ENCODE data around the gene KCTD7. TPM values are rescaled to one million over a fixed set of nuclear protein-coding genes. Genes with fewer than 3 reads are reported as not detected.
"Not testable (repeated sequence)": the region's sequence is repeated elsewhere in the genome, so short reads cannot be mapped to it uniquely, and the experiment has no call there.

KCTD7 gene
- 10 to 100 TPM; 12.2 to 14.9 TPM for total RNA-seq

DNA sequence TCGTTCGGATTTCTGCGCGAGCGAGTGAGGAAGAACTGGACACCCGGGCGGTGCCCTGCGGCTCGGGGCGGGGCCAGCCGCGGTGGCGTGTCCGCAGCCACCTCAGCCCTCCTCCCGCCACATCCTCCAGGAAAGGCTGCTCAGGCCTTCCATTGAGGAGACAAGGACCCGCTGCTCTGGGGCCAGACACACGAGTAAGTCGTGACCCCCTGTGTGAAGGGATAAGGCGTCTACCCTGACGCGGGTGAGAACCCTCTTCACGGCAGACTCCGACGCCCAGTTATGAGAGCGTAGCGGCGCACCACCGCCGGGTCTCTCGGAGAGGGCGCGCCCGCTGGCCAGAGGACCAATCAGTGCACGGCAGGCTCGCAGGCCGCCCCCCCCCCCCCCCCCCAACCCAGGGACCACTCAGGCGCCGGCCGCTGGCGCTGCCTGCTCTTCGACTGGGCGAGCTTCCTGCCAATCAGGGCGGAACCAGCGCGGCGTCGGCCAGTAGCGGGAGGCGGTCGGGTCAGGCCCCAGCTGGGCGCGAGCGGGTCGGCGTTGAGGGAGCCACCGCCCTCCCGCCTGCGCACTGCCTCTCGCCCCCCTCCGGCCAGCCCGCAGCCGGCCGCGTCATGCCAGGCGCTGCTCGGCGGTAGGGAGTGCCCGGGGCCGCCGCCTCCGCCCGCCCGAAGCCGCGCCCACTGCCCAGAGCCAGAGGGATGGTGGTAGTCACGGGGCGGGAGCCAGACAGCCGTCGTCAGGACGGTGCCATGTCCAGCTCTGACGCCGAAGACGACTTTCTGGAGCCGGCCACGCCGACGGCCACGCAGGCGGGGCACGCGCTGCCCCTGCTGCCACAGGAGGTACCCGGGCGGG is at the start of gene KCTD7:
KCTD7 (plus strand) TSS at position 521 of the 861 bp plus-strand sequence; CDS start at position 705, 184 bp downstream.
- Mint-ChIP-seq H3K4me3 (peak within 1 kb of the TSS; percentile 89 to 91), H3K27me3 (ENCODE audit: low read depth) (no peaks in the 10 kb centered on the region), H3K4me1 (ENCODE audit: low read depth) (peaks cover 44% of the 10 kb centered on the region), H3K9me3 (no peaks in the 10 kb centered on the region), H3K27ac (peak within 1 kb of the TSS; percentile 36), H3K36me3 (ENCODE audit: insufficient read depth in 2 of 2) (peaks cover 0 to 2% of the 10 kb centered on the region in 2 donors)
- DNase-seq (peak; percentile 97 to 98), ATAC-seq (replicated peaks in 1 of 2) (peak; percentile 92 to 93)

DNA sequence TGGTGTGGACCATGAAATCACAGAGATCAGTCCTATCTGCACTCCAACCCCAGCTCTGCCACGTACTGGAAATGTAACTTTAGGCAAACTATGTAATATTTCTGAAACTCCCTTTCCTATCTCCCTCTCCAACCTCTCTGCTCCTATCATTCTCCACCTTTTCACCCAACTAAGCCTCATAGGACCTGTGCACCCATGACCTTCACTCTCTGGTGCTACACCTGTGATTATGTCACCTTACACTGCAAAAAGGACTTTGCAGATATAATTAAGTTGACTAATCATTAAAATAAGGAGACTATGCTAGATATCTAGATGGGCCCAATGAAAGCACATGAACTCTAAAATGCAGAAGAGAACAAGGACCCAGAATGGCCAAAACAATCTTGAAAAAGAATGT is 48.3 kb upstream of the KCTD7 start:
- H3K36me3 Mint-ChIP-seq (ENCODE audit: insufficient read depth in 2 of 2) = peaks cover 2 to 13% of the 10 kb centered on the region in 2 donors
- not testable (repeated sequence) for DNase-seq; H3K4me3 Mint-ChIP-seq; H3K27ac Mint-ChIP-seq; H3K9me3 Mint-ChIP-seq; H3K27me3 Mint-ChIP-seq (ENCODE audit: low read depth); ATAC-seq (replicated peaks in 1 of 2)
- peaks cover 60% of the 10 kb centered on the region for H3K4me1 Mint-ChIP-seq (ENCODE audit: low read depth)

DNA sequence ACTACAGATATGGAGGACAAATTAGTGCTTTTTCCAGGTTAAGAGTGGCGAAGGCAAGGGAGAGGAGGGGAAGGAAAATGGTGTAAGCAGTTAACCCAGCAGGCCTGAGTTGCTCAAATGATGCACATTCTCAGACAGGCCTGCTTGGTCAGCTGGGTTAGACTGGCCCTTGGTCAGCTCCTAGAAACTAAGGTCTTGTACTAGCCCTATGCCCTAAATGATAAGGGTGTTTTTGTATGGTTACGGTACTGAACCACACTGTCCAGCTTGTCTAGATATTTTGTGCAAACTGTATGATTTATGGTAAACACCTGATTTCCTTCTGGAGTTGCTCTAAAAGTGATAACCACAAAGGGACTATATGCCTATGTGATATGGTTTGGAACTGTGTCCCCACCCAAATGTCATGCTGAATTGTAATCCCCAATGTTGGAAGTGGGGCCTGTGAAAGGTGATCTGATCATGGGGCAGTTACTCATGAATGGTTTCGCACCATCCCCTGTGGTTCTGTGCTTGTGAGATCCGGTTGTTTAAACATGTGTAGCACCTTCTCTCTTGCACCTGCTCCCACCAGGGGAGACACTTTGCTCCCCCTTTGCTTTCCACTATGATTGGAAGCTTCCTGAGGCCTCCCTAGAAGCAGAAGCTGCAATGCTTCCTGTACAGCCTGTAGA is 45.7 kb upstream of the KCTD7 start:
- not testable (repeated sequence) for ATAC-seq (replicated peaks in 1 of 2); H3K27me3 Mint-ChIP-seq (ENCODE audit: low read depth); H3K4me3 Mint-ChIP-seq; DNase-seq; H3K9me3 Mint-ChIP-seq
- H3K27ac Mint-ChIP-seq = peak overlapping the region; percentile 85
- H3K36me3 Mint-ChIP-seq (ENCODE audit: insufficient read depth in 2 of 2) = peaks cover 2 to 13% of the 10 kb centered on the region in 2 donors
- peaks cover 40% of the 10 kb centered on the region for H3K4me1 Mint-ChIP-seq (ENCODE audit: low read depth)

DNA sequence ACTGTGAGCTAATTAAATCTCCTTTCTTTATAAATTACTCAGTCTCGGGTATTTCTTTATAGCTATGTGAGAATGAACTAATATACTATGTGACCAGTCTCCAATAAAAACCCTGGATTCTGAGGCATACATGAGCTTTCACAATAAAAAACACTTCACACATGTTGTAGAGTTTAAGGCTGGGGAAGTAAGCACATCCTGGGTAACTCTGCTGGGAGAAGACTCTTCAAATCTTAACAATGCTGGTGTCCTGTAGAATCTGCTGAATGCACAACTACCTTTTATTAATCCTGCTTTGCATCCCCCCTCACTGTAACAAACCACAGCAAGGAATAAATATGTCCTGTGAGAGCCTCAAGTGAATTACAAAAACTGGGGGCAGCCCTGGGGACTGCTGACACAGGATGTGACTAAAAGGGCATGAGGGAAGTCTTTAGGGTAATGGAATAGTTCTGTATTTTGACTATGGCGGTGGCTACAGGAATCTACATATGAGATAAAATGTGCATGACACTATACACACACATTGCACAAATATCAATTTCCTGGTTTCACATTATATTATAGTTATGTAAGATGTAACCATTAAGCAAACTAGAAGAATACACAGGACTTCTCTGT is 45.1 kb upstream of the KCTD7 start:
- DNase-seq (no peak), ATAC-seq (replicated peaks in 1 of 2) (peak in 1 of 2 donors; percentile 81)
- no peaks in the 10 kb centered on the region for H3K9me3 Mint-ChIP-seq
- peaks cover 2 to 13% of the 10 kb centered on the region in 2 donors for H3K36me3 Mint-ChIP-seq (ENCODE audit: insufficient read depth in 2 of 2)
- H3K27ac Mint-ChIP-seq = peak overlapping the region; percentile 85
- peaks cover 40% of the 10 kb centered on the region for H3K4me1 Mint-ChIP-seq (ENCODE audit: low read depth)
- no peak overlapping the region for H3K4me3 Mint-ChIP-seq
- H3K27me3 Mint-ChIP-seq (ENCODE audit: low read depth) = no peaks in the 10 kb centered on the region

DNA sequence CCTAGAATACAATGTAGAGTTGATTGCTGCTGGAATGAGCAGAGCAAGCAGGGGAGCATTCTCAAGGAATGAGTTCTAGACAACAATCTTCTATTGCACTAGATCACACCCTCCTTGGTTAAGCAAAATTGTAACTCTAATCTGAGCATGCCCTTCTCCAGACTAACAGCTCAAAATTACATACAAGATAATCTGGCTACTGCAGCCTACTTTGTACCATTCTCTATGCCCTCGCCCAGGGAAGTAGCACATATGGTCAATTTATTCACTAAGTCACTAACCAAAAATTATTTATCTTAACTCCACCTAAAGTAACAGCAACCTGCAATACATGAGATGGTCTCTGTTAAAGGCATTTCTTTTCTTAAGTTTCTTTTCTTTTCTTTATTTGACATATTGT is 42.5 kb upstream of the KCTD7 start:
- ATAC-seq (replicated peaks in 1 of 2) = no peak
- H3K9me3 Mint-ChIP-seq = no peaks in the 10 kb centered on the region
- H3K27ac Mint-ChIP-seq = no peak overlapping the region

DNA sequence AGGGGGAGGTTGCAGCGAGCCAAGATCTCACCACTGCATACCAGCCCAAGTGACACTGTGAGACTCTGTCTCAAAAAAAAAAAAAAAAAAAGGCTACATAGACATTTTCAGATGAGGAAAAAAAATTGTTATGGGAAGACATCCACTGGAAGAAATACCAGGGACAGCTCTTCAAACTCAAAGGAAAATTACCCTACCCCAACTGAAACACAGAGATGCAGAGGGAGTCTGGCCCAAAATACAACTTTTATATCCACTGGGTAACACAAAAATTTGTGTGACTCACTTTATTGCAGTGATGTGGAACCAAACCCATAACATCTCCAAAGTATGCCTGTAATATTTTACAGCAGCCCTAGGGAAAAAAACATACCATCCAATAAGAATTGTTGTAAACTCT is 40.5 kb upstream of the KCTD7 start:
- H3K9me3 Mint-ChIP-seq; DNase-seq; H3K4me3 Mint-ChIP-seq; ATAC-seq (replicated peaks in 1 of 2); H3K27me3 Mint-ChIP-seq (ENCODE audit: low read depth): not testable (repeated sequence)
- H3K36me3 Mint-ChIP-seq (ENCODE audit: insufficient read depth in 2 of 2) = peaks cover 4 to 11% of the 10 kb centered on the region in 2 donors
- peaks cover 64% of the 10 kb centered on the region for H3K4me1 Mint-ChIP-seq (ENCODE audit: low read depth)
- H3K27ac Mint-ChIP-seq = peak overlapping the region; percentile 47

More for the DNA sequence above, 42.5 kb upstream of the KCTD7 start:
- peaks cover 59% of the 10 kb centered on the region for H3K4me1 Mint-ChIP-seq (ENCODE audit: low read depth)
- no peaks in the 10 kb centered on the region for H3K27me3 Mint-ChIP-seq (ENCODE audit: low read depth)
- no peak overlapping the region for H3K4me3 Mint-ChIP-seq
- no peak for DNase-seq
- peaks cover 2 to 13% of the 10 kb centered on the region in 2 donors for H3K36me3 Mint-ChIP-seq (ENCODE audit: insufficient read depth in 2 of 2)

DNA sequence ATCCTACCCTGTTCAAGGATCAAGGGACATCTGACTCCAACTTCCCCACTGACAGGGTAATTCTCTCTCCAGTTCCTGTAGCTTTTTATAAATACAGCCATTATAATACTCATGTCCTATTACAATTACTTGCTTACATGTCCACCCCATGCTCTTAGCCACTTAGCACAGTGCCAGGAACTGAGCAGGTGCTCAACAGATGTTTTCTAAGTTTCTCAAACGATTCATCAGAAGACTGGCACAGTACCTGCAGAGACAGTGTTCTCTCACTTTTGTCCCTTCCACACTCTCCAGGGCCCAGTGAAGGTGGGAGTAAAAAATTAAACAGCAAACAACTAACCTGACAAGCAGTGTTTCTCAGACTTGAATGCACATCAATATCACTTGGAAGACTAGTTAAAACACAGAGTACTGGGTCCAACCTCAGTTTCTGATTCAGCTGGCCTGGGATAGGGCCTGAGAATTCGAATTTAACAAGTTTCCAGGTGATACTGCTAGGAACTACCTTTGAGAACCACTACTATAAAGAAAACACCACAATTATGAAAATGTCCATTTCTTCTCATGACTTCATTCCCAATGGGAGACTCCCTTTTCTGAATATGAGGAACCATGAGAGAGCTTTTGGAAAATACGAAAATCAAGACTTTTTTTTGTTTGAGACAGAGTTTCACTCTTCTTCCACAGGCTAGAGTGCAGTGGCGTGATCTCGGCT is 39.7 kb upstream of the KCTD7 start:
- DNase-seq; H3K9me3 Mint-ChIP-seq; H3K36me3 Mint-ChIP-seq (ENCODE audit: insufficient read depth in 2 of 2); H3K27me3 Mint-ChIP-seq (ENCODE audit: low read depth); ATAC-seq (replicated peaks in 1 of 2): not testable (repeated sequence)
- peak overlapping the region in 1 of 2 donors; percentile 18 for H3K4me3 Mint-ChIP-seq
- H3K27ac Mint-ChIP-seq = peak overlapping the region; percentile 47
- peaks cover 59% of the 10 kb centered on the region for H3K4me1 Mint-ChIP-seq (ENCODE audit: low read depth)

DNA sequence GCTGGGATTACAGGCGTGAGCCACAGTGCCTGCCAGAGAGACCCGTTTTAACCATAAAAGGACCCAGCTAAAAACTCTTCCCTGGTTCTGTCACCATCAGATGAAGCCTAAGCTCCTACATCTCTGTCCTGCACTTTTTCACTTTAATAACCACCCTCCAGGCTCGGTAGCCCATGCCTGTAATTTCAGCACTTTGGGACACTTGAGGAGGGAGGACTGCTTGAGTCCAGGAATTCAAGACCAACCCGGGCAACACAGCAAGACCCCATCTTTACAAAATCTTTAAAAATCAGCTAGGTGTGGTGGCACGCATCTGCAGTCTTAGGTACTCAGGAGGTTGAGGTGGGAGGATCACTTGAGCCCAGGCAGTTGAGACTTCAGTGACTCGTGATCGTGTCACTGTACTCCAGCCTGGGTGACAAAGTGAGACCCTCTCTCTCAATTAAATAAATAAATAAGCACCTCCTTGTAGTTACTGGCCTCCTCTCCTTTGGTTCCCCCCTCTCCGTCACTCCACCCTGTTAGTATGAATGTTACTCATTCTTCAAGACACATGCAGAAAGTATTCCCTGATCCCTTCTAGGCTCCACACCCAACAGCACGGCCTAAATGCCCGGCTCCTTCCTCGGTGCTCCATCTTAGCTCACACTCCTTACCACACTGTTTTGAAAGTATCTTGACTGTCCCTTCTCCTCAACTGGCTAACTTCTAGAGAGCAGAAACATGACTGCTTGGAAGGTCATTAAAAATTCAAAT is 38.2 kb upstream of the KCTD7 start:
- H3K36me3 Mint-ChIP-seq (ENCODE audit: insufficient read depth in 2 of 2); H3K27me3 Mint-ChIP-seq (ENCODE audit: low read depth); H3K9me3 Mint-ChIP-seq; DNase-seq; ATAC-seq (replicated peaks in 1 of 2): not testable (repeated sequence)
- Mint-ChIP-seq H3K4me1 (ENCODE audit: low read depth) (peaks cover 52% of the 10 kb centered on the region), H3K4me3 (peak overlapping the region; percentile 95), H3K27ac (peak overlapping the region; percentile 33)

DNA sequence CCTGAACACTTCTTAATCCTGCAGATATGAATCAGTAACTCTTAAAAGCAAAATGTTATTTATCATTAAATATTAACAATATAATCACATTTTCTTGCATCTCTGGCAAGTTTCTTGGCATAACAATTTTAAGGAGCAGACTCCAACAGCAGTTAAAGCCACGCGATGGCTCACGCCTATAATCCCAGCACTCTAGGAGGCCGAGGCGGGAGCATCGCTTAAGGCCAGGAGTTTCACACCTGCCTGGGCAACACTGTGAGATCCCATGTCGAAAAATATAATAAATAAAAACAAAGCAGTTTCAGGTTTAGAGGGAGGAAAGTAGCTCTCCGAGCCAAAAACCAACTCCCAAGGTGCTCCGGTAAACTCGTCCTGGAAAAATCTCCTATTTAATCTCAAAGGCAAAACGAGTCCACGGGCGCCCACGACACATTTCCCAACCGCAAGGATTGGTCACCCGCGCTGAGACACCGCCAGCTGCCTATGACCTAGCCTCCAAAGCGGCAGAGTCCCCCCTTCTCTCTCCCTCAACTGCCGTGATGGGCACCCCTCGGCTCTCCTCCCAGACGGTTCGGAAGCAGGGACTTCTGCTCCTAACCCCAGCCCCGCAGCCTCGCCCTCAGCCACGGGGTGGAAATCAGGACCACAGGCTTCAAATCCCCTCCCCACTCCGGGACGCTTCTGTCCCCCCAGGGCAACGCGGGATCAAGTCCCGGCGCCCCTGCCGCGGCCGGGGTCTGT is 37.5 kb upstream of the KCTD7 start:
- ATAC-seq (replicated peaks in 1 of 2) = peak; percentile 24 to 45
- Mint-ChIP-seq H3K27ac (peak overlapping the region; percentile 63), H3K4me3 (peak overlapping the region; percentile 95), H3K4me1 (ENCODE audit: low read depth) (peaks cover 52% of the 10 kb centered on the region)
- not testable (repeated sequence) for H3K9me3 Mint-ChIP-seq; H3K27me3 Mint-ChIP-seq (ENCODE audit: low read depth); H3K36me3 Mint-ChIP-seq (ENCODE audit: insufficient read depth in 2 of 2)
- peak in 1 of 2 donors; percentile 25 for DNase-seq

DNA sequence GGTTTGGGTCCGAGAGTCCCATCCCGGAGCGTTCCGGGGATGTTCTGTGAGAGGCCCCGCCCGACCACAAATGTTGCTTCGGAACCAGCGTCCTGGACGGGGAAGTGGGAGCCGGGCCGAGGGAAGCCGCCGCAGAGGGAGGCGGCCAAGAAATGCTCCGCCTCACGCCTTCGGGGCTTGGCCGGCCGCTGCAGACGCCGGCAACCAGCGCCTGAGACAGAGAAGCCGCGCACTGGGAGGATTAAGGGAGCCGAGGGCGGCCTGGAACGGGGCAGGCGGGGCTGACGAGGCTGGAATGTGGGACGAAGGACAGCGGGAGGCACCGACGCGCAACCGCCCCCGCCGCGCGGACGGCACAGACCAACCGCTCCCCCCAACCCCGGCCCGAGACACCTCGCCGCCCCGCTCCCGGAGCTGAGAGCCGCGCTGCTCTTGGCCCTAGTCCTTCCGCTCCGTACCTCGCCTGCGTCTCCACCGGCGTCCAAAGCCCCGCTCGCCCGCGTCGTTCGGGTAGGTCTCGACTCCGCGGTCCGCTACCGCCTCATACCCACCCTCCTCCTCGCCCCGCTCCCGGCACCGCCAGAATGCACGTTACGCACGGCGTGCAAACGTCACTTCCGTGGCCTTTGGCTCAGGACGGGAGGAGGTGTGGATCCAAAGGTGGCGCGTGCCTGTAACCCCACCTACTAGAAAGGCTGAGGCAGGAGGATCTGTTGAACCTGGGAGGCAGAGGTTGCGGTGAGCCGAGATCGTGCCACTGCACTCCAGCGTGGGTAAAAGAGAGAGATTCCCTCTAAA is 36.7 kb upstream of the KCTD7 start:
- Mint-ChIP-seq H3K4me1 (ENCODE audit: low read depth) (peaks cover 47% of the 10 kb centered on the region), H3K36me3 (ENCODE audit: insufficient read depth in 2 of 2) (peaks cover 2 to 3% of the 10 kb centered on the region in 2 donors)
- peak; percentile 99 to 100 for ATAC-seq (replicated peaks in 1 of 2)

DNA sequence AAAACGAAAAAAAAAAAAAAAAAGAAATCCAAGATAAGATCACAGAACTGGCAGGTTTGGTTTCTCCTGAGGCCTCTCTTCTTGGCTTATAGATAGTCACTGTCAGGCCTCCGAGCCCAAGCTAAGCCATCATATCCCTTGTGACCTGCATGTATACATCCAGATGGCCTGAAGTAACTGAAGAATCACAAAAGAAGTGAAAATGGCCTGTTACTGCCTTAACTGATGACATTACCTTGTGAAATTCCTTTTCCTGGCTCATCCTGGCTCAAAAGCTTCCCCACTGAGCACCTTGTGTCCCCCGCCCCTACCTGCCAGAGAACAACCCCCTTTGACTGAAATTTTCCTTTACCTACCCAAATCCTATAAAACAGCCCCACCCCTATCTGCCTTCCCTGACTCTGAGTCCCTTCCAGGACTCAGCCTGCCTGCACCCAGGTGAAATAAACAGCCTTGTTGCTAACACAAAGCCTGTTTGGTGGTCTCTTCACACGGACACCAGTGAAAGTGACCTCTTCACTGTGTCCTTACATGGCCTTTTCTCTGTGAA is 36.0 kb upstream of the KCTD7 start:
- H3K36me3 Mint-ChIP-seq (ENCODE audit: insufficient read depth in 2 of 2); H3K9me3 Mint-ChIP-seq; H3K27me3 Mint-ChIP-seq (ENCODE audit: low read depth): not testable (repeated sequence)
- peak; percentile 18 to 23 for ATAC-seq (replicated peaks in 1 of 2)
- peak in 1 of 2 donors; percentile 6 for DNase-seq
- Mint-ChIP-seq H3K4me1 (ENCODE audit: low read depth) (peaks cover 47% of the 10 kb centered on the region), H3K4me3 (peak overlapping the region; percentile 95), H3K27ac (peak overlapping the region; percentile 96)

More for the DNA sequence above, 36.7 kb upstream of the KCTD7 start:
- H3K4me3 Mint-ChIP-seq = peak overlapping the region; percentile 95
- peak; percentile 92 to 93 for DNase-seq
- H3K27ac Mint-ChIP-seq = peak overlapping the region; percentile 96
- no peaks in the 10 kb centered on the region for H3K27me3 Mint-ChIP-seq (ENCODE audit: low read depth)
- no peaks in the 10 kb centered on the region for H3K9me3 Mint-ChIP-seq

All from activated T-cell treated with anti-CD3 and anti-CD28 coated beads, Interleukin-2, amount 50 U/mL, for 72 hours (primary cell).